GM18520 (cell line): ENCODE measurements around the gene OBSCN.

Experiments used
- ATAC-seq: cut with Tn5 transposase; IDR thresholded peaks from one replicate; pipeline ENCODE4 v1.9.1; 2021; ENCODE audit not compliant: unreplicated experiment

The OBSCN gene

GRCh38 chr1:228286505-228287417 is 78.9 kb downstream of the OBSCN start:
- ATAC-seq: no peak

GRCh38 chr1:228287541-228288425 is 79.9 kb downstream of the OBSCN start:
- ATAC-seq: no peak

- no peak for ATAC-seq
Observed at GRCh38 chr1:228288536-228289238, 80.8 kb downstream of the OBSCN start.

GRCh38 chr1:228289239-228289849 is 81.5 kb downstream of the OBSCN start:
- no peak for ATAC-seq

DNA sequence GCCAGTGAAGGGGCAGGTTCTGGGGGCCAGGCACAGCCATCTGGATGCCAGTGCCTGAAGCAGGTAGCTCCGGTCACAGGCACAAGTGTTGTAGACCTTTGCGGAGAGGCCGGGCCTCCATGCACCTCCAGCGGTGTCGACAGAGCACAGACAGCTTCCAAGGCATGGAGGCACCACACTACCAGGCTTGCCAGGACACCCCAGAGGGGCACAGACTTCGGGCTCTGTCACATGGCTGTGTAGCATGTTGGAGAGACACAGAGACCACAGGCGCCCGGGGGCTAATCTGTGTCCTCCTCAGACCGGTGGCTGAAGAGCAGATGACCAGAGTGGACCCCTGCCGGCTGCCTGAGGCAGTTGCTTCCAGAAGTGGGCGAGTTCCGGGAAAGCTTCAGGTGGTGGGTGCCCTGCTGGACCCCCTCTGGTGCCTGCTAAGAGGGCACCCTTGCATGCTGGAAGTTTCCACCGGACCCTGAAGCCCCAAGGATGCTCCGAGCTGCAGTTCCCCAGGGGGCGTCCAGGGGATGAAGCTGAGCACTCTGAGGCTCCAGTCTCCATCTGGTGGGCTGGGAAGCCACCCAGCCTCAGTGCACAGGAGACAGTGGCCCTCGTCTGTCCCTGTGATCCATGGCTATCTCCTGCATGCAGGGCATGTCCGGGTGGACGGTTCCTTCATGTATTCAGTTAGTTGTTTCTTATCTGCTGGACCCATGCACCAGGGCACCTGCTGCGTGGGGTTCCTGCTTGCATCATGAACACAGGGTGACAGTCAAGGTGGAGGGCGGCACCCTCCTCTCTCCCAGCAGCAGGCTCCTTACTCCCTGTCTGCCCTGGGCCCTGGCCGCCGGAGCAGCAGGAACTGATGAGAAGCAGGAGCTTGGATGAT is 82.4 kb downstream of the OBSCN start:
- ATAC-seq: no peak

DNA sequence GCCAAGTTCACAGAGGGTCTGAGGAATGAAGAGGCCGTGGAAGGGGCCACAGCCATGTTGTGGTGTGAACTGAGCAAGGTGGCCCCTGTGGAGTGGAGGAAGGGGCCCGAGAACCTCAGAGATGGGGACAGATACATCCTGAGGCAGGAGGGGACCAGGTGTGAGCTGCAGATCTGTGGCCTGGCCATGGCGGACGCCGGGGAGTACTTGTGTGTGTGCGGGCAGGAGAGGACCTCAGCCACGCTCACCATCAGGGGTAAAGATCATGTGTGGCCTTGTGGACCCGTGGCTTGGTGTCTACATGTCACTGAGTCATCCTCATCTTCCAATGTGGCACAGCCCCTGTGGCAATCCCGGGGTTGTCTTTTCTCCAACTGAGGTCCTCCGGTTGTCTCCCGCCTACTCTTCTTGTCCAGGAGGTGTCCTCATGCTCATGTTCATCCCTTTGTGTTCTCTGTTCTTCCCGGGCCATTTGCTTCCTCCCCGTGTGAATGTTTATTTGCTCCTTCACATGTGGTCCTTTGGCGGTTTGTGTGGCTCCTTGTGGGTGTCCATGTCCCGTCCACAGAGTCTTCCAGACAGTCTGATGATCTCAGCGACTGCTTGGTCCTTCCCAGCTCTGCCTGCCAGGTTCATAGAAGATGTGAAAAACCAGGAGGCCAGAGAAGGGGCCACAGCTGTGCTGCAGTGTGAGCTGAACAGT is 84.2 kb downstream of the OBSCN start:
- ATAC-seq: no peak

DNA sequence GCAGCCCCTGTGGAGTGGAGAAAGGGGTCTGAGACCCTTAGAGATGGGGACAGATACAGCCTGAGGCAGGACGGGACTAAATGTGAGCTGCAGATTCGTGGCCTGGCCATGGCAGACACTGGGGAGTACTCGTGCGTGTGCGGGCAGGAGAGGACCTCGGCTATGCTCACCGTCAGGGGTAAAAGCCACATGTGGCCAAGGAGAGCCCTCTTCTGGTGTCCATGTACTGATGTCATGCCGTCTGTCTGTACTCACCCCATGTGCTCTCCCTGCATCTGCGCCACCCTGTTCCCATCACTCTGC is 84.7 kb downstream of the OBSCN start:
- ATAC-seq: no peak

DNA sequence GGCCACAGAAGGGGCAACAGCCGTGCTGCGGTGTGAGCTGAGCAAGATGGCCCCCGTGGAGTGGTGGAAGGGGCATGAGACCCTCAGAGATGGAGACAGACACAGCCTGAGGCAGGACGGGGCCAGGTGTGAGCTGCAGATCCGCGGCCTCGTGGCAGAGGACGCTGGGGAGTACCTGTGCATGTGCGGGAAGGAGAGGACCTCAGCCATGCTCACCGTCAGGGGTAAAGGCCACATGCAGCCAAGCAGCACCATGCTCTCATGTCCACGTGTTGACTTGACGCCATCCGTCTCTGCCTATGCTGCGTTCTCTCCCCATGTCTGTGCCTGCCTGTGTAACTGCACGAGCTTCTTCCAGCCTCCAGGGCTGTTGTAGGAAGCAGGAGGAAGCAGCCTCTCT is 85.5 kb downstream of the OBSCN start:
- no peak for ATAC-seq

- no peak for ATAC-seq
Observed at GRCh38 chr1:228293816-228294500, 86.1 kb downstream of the OBSCN start.

- no peak for ATAC-seq
Observed at GRCh38 chr1:228294717-228295116, 86.9 kb downstream of the OBSCN start.

DNA sequence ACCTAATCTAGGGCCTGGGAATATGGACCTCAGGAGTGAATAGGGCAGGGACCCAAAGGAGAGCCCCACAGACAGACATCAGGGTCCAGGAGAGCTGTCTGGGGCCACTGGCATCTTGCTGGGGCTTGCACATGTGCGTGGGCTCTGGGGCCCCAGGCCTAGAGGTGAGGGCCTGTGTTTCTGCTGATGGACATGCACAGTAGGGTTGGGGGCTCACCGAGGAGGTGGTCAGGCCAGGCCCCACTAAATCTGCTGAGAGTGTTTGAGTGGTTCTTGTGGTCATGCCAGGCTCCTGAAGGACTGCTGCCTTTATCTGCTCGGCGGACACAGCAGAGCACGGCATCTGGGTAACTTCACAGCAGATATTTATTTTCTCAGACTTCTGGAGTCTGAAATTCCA is 87.4 kb downstream of the OBSCN start:
- ATAC-seq: no peak

DNA sequence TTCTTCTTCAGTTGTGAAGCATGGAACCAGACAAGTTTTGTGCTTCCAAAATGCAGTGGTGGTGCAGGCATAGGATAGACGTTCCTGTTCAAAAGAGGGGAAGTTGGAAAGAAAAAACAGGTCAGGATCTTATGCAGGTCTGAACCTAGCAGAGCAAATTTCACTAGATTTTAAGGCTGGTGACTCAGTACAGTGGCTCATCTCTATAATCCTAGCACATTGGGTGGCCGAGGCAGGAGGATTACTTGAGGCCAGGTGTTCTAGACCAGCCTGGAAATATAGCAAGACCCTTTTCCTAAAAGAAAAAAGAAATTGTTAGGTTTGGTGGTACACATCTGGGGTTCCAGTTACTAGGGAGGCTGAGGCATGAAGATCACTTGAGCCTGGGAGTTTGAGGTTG is 88.1 kb downstream of the OBSCN start:
- no peak for ATAC-seq

- no peak for ATAC-seq
Observed at GRCh38 chr1:228297242-228297641, 89.4 kb downstream of the OBSCN start.

DNA sequence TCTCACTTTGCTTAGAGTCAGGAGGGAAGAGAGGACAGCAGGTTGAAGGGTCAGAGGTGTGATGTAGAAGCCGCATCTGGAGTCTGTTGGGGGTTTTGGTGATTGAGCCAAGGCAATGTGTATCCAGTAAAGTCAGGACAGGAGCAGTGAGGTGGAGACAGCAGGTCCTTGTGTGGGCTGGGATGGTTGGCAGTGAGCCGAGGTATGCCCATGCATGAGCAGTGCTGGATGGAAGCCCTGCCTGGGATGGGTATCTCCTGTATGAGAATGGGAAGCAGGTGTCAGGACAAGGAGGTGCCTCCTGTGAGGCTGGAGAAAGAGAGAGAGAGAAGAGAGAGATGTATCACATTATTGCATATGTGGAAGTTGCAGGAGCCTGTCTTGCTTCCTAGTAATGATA is 90.0 kb downstream of the OBSCN start:
- no peak for ATAC-seq

- no peak for ATAC-seq
Observed at GRCh38 chr1:228298471-228298870, 90.6 kb downstream of the OBSCN start.

- ATAC-seq: no peak
Observed at GRCh38 chr1:228299211-228299610, 91.4 kb downstream of the OBSCN start.

DNA sequence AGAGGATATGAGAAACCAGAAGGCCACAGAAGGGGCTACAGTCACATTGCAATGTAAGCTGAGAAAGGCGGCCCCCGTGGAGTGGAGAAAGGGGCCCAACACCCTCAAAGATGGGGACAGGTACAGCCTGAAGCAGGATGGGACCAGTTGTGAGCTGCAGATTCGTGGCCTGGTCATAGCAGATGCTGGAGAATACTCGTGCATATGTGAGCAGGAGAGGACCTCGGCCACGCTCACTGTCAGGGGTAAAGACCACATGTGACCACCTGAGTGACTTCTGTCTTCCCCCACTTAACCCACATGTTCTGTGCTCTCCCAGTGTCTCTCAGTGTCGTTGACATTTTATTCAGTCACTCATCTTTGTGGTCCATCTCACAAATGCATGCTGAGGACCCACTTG is 92.1 kb downstream of the OBSCN start:
- ATAC-seq: no peak

DNA sequence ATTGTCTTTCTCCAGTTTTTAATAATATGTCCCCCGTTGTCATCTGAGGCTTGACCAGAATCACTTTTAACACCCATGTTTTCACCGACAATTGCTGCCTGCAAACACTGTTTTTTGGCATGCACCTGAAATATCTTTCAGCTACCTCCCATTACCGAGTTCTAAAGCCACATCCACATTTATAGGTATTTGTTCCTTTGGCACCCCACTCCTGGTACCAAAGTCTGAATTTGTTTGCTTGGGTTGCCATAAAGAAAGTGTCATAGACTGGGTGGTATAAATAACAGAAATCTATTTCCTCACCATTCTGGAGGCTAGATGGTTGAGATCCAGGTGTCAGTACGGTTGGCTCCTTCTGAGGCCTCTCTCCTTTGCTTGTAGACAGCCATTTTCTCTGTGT is 94.2 kb downstream of the OBSCN start:
- no peak for ATAC-seq

DNA sequence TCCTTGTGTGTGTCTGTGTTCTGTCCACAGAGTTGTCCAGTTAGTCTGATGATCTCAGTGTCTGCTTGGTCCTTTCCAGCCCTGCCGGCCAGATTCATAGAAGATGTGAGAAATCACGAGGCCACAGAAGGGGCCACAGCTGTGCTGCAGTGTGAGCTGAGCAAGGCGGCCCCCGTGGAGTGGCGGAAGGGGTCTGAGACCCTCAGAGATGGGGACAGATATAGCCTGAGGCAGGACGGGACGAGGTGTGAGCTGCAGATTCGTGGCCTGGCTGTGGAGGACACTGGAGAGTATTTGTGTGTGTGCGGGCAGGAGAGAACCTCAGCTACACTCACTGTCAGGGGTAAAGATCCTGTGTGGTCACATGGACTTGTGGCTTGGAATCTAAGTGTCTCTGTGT is 95.8 kb downstream of the OBSCN start:
- no peak for ATAC-seq
